ENCODE measurements around the gene TPCN2. TPM values are rescaled to one million over a fixed set of nuclear protein-coding genes. Genes with fewer than 3 reads are reported as not detected.

TPCN2 gene
- total and polyA plus RNA-seq, 4 donors: 6.4 to 20.8 (median 12.1) TPM

- H3K27ac ChIP-seq (ENCODE audit: low read depth in 1 of 2, low read length in 2 of 2): no peak overlapping the region
- peaks cover 3 to 10% (median 9%) of the 10 kb centered on the region in 4 donors for H3K4me1 ChIP-seq (ENCODE audit: control insufficient read depth in 4 of 4, insufficient read depth in 4 of 4, low read length in 3 of 4)
- TF ChIP-seq REST (IDR thresholded peaks at IDR 0.05) (no peak), TAF1 (conservative IDR thresholded peaks at IDR 0.05) (no peak), NR2F2 (IDR thresholded peaks at IDR 0.05) (no peak), SP1 (IDR thresholded peaks at IDR 0.05) (no peak), FOXA1 (IDR thresholded peaks at IDR 0.05) (no peak), CTCF (IDR thresholded peaks at IDR 0.05; ENCODE audit: low read depth, low read length, missing input control) (no peak), YY1 (IDR thresholded peaks at IDR 0.05) (no peak), FOXA2 (IDR thresholded peaks at IDR 0.05) (no peak)
- TF ChIP-seq, protein P1, sequence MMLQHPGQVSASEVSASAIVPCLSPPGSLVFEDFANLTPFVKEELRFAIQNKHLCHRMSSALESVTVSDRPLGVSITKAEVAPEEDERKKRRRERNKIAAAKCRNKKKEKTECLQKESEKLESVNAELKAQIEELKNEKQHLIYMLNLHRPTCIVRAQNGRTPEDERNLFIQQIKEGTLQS (IDR thresholded peaks at IDR 0.05): no peak
- TF ChIP-seq, protein P2, sequence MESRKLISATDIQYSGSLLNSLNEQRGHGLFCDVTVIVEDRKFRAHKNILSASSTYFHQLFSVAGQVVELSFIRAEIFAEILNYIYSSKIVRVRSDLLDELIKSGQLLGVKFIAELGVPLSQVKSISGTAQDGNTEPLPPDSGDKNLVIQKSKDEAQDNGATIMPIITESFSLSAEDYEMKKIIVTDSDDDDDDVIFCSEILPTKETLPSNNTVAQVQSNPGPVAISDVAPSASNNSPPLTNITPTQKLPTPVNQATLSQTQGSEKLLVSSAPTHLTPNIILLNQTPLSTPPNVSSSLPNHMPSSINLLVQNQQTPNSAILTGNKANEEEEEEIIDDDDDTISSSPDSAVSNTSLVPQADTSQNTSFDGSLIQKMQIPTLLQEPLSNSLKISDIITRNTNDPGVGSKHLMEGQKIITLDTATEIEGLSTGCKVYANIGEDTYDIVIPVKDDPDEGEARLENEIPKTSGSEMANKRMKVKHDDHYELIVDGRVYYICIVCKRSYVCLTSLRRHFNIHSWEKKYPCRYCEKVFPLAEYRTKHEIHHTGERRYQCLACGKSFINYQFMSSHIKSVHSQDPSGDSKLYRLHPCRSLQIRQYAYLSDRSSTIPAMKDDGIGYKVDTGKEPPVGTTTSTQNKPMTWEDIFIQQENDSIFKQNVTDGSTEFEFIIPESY (IDR thresholded peaks at IDR 0.05): no peak
- H3K27me3 ChIP-seq (ENCODE audit: control insufficient read depth in 4 of 4, insufficient read depth in 4 of 4, low read length in 3 of 4): no peaks in the 10 kb centered on the region
- H3K9me3 ChIP-seq (ENCODE audit: control insufficient read depth in 4 of 4, low read length in 3 of 4): no peaks in the 10 kb centered on the region
- no peak overlapping the region for H3K9ac ChIP-seq (ENCODE audit: low read depth in 1 of 2, low read length in 2 of 2)
- 93% methylated on average over 6 of the region's 6 CpGs for whole genome bisulfite sequencing
- H3K4me3 ChIP-seq (ENCODE audit: low read depth in 1 of 3, low read length in 3 of 3): no peak overlapping the region
- DNase-seq (ENCODE audit: low spot score): no peak
- H3K36me3 ChIP-seq (ENCODE audit: control insufficient read depth in 4 of 4, insufficient read depth in 3 of 4, low read depth in 1 of 4, low read length in 3 of 4): no peaks in the 10 kb centered on the region
Measured at GRCh38 chr11:69024509-69024908, 24.2 kb upstream of the TPCN2 start.

- Histone ChIP-seq H3K9ac (ENCODE audit: low read depth in 1 of 2, low read length in 2 of 2) (no peak overlapping the region), H3K4me1 (ENCODE audit: control insufficient read depth in 4 of 4, insufficient read depth in 4 of 4, low read length in 3 of 4) (peaks cover 3 to 10% (median 9%) of the 10 kb centered on the region in 4 donors), H3K27ac (ENCODE audit: low read depth in 1 of 2, low read length in 2 of 2) (peak overlapping the region; percentile 59 to 67), H3K27me3 (ENCODE audit: control insufficient read depth in 4 of 4, insufficient read depth in 4 of 4, low read length in 3 of 4) (no peaks in the 10 kb centered on the region), H3K4me3 (ENCODE audit: low read depth in 1 of 3, low read length in 3 of 3) (no peak overlapping the region), H3K9me3 (ENCODE audit: control insufficient read depth in 4 of 4, low read length in 3 of 4) (no peaks in the 10 kb centered on the region), H3K36me3 (ENCODE audit: control insufficient read depth in 4 of 4, insufficient read depth in 3 of 4, low read depth in 1 of 4, low read length in 3 of 4) (no peaks in the 10 kb centered on the region)
- WGBS: 45% methylated on average over 9 of the region's 9 CpGs
- peak; percentile 52 for DNase-seq (ENCODE audit: low spot score)
- TF ChIP-seq FOXA1 (IDR thresholded peaks at IDR 0.05) (no peak), JUND (IDR thresholded peaks at IDR 0.05) (no peak), GABPA (IDR thresholded peaks at IDR 0.05 in 1 of 2, conservative IDR thresholded peaks at IDR 0.05 in 1 of 2) (no peak), REST (IDR thresholded peaks at IDR 0.05) (no peak), NR2F2 (IDR thresholded peaks at IDR 0.05) (peak; percentile 34), TAF1 (conservative IDR thresholded peaks at IDR 0.05) (no peak), SP1 (IDR thresholded peaks at IDR 0.05) (peak; percentile 47), EGR1 (IDR thresholded peaks at IDR 0.05; ENCODE audit: low read depth in 2 of 2) (no peak), HNF4G (IDR thresholded peaks at IDR 0.05) (no peak), YY1 (IDR thresholded peaks at IDR 0.05) (no peak), RAD21 (IDR thresholded peaks at IDR 0.05) (peak; percentile 26 to 60), FOXA2 (IDR thresholded peaks at IDR 0.05) (no peak)
- TF ChIP-seq, protein P3, sequence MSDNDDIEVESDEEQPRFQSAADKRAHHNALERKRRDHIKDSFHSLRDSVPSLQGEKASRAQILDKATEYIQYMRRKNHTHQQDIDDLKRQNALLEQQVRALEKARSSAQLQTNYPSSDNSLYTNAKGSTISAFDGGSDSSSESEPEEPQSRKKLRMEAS (IDR thresholded peaks at IDR 0.05): no peak
- TF ChIP-seq, protein P2 (IDR thresholded peaks at IDR 0.05): no peak
- TF ChIP-seq, protein P1 (IDR thresholded peaks at IDR 0.05): no peak
Measured at GRCh38 chr11:69027704-69028372, 20.9 kb upstream of the TPCN2 start.
